ENCODE measurements around the gene TCFL5. TPM values are rescaled to one million over a fixed set of nuclear protein-coding genes. Genes with fewer than 3 reads are reported as not detected.

The TCFL5 gene
- total RNA-seq, 1 experiment from 2014 or later: 25.7 TPM

- Histone ChIP-seq H3K36me3 (replicated peaks; ENCODE audit: control insufficient read depth, insufficient read depth, low read length) (no peaks in the 10 kb centered on the region; the same call in none of the 2 replicates), H3K4me3 (ENCODE audit: insufficient read depth, low read depth, low read length) (no peak overlapping the region; the same call in 1 of the 2 replicates), H3K27me3 (ENCODE audit: control insufficient read depth, insufficient read depth, low read length) (no peaks in the 10 kb centered on the region)
- peak; percentile 96 for DNase-seq
Observed at GRCh38 chr20:62824476-62825332, 36.9 kb downstream of the TCFL5 start.

- DNase-seq: peak; percentile 95
- Histone ChIP-seq H3K27me3 (ENCODE audit: control insufficient read depth, insufficient read depth, low read length) (no peaks in the 10 kb centered on the region), H3K36me3 (replicated peaks; ENCODE audit: control insufficient read depth, insufficient read depth, low read length) (no peaks in the 10 kb centered on the region; the same call in none of the 2 replicates), H3K4me3 (ENCODE audit: insufficient read depth, low read depth, low read length) (no peak overlapping the region)
Observed at GRCh38 chr20:62823688-62824475, 37.7 kb downstream of the TCFL5 start.

- no peaks in the 10 kb centered on the region for H3K27me3 ChIP-seq (ENCODE audit: control insufficient read depth, insufficient read depth, low read length)
- no peaks in the 10 kb centered on the region; the same call in 1 of the 2 replicates for H3K36me3 ChIP-seq (replicated peaks; ENCODE audit: control insufficient read depth, insufficient read depth, low read length)
- peak; percentile 89 for DNase-seq
- H3K4me3 ChIP-seq (ENCODE audit: insufficient read depth, low read depth, low read length): no peak overlapping the region
Observed at GRCh38 chr20:62822788-62823651, 38.6 kb downstream of the TCFL5 start.

GRCh38 chr20:62822239-62822787 is 39.3 kb downstream of the TCFL5 start:
- H3K36me3 ChIP-seq (replicated peaks; ENCODE audit: control insufficient read depth, insufficient read depth, low read length): no peaks in the 10 kb centered on the region; the same call in 1 of the 2 replicates
- H3K4me3 ChIP-seq (ENCODE audit: insufficient read depth, low read depth, low read length): no peak overlapping the region
- peak; percentile 76 for DNase-seq
- peaks cover 2% of the 10 kb centered on the region for H3K27me3 ChIP-seq (ENCODE audit: control insufficient read depth, insufficient read depth, low read length)

GRCh38 chr20:62821726-62822210 is 39.9 kb downstream of the TCFL5 start:
- H3K27me3 ChIP-seq (ENCODE audit: control insufficient read depth, insufficient read depth, low read length): peaks cover 3% of the 10 kb centered on the region
- DNase-seq: no peak
- H3K4me3 ChIP-seq (ENCODE audit: insufficient read depth, low read depth, low read length): no peak overlapping the region
- H3K36me3 ChIP-seq (replicated peaks; ENCODE audit: control insufficient read depth, insufficient read depth, low read length): no peaks in the 10 kb centered on the region; the same call in 1 of the 2 replicates

GRCh38 chr20:62820962-62821725 is 40.5 kb downstream of the TCFL5 start:
- H3K4me3 ChIP-seq (ENCODE audit: insufficient read depth, low read depth, low read length): no peak overlapping the region
- H3K27me3 ChIP-seq (ENCODE audit: control insufficient read depth, insufficient read depth, low read length): peaks cover 8% of the 10 kb centered on the region
- DNase-seq: peak; percentile 66
- H3K36me3 ChIP-seq (replicated peaks; ENCODE audit: control insufficient read depth, insufficient read depth, low read length): no peaks in the 10 kb centered on the region; the same call in 1 of the 2 replicates

- Histone ChIP-seq H3K36me3 (replicated peaks; ENCODE audit: control insufficient read depth, insufficient read depth, low read length) (no peaks in the 10 kb centered on the region; the same call in 1 of the 2 replicates), H3K27me3 (ENCODE audit: control insufficient read depth, insufficient read depth, low read length) (peaks cover 8% of the 10 kb centered on the region), H3K4me3 (ENCODE audit: insufficient read depth, low read depth, low read length) (no peak overlapping the region)
- DNase-seq: peak; percentile 69
Observed at GRCh38 chr20:62820208-62820961, 41.2 kb downstream of the TCFL5 start.

GRCh38 chr20:62819494-62820174 is 42.0 kb downstream of the TCFL5 start:
- peak; percentile 63 for DNase-seq
- no peak overlapping the region for H3K4me3 ChIP-seq (ENCODE audit: insufficient read depth, low read depth, low read length)
- peaks cover 8% of the 10 kb centered on the region for H3K27me3 ChIP-seq (ENCODE audit: control insufficient read depth, insufficient read depth, low read length)
- no peaks in the 10 kb centered on the region; the same call in 1 of the 2 replicates for H3K36me3 ChIP-seq (replicated peaks; ENCODE audit: control insufficient read depth, insufficient read depth, low read length)

- no peaks in the 10 kb centered on the region; the same call in 1 of the 2 replicates for H3K36me3 ChIP-seq (replicated peaks; ENCODE audit: control insufficient read depth, insufficient read depth, low read length)
- H3K27me3 ChIP-seq (ENCODE audit: control insufficient read depth, insufficient read depth, low read length): peaks cover 8% of the 10 kb centered on the region
- H3K4me3 ChIP-seq (ENCODE audit: insufficient read depth, low read depth, low read length): no peak overlapping the region
- peak; percentile 82 for DNase-seq
Observed at GRCh38 chr20:62818592-62819493, 42.8 kb downstream of the TCFL5 start.

- peaks cover 8% of the 10 kb centered on the region for H3K27me3 ChIP-seq (ENCODE audit: control insufficient read depth, insufficient read depth, low read length)
- no peaks in the 10 kb centered on the region; the same call in 1 of the 2 replicates for H3K36me3 ChIP-seq (replicated peaks; ENCODE audit: control insufficient read depth, insufficient read depth, low read length)
- no peak overlapping the region for H3K4me3 ChIP-seq (ENCODE audit: insufficient read depth, low read depth, low read length)
- peak; percentile 70 for DNase-seq
Observed at GRCh38 chr20:62817975-62818591, 43.5 kb downstream of the TCFL5 start.
